Effector memory CD4-positive, alpha-beta T cell (primary cell): ENCODE data around the gene CAPN15.

Experiments used
- DNase-seq, 3 donors: peaks; one replicate each; pipeline ENCODE4 v3.0.0-alpha.2; 2020
- H3K27ac ChIP-seq: 2 replicates; pipeline ENCODE4 v1.7.0; 2013; ENCODE audit warnings: mild to moderate bottlenecking, low read length, moderate library complexity; ENCODE audit not compliant: insufficient read depth, poor library complexity, severe bottlenecking
- H3K27me3 ChIP-seq: replicated peaks from 2 replicates; pipeline ENCODE4 v1.7.0; 2013; ENCODE audit warnings: mild to moderate bottlenecking, low read length; ENCODE audit not compliant: insufficient read depth, control insufficient read depth, poor library complexity, severe bottlenecking
- H3K36me3 ChIP-seq: 2 replicates; pipeline ENCODE4 v1.7.0; 2013; ENCODE audit warnings: mild to moderate bottlenecking, low read length, moderate library complexity; ENCODE audit not compliant: control insufficient read depth, insufficient read depth
- H3K4me1 ChIP-seq: 2 replicates; pipeline ENCODE4 v1.7.0; 2013; ENCODE audit warnings: low read length, mild to moderate bottlenecking; ENCODE audit not compliant: control insufficient read depth, insufficient read depth, poor library complexity, severe bottlenecking
- H3K4me3 ChIP-seq: 2 replicates; pipeline ENCODE4 v1.7.0; 2013; ENCODE audit warnings: low read length, low read depth, mild to moderate bottlenecking; ENCODE audit not compliant: insufficient read depth, poor library complexity, severe bottlenecking
- H3K9me3 ChIP-seq: 2 replicates; pipeline ENCODE4 v1.7.0; 2013; ENCODE audit warnings: mild to moderate bottlenecking, low read length, moderate library complexity; ENCODE audit not compliant: control insufficient read depth

Gene CAPN15

DNA sequence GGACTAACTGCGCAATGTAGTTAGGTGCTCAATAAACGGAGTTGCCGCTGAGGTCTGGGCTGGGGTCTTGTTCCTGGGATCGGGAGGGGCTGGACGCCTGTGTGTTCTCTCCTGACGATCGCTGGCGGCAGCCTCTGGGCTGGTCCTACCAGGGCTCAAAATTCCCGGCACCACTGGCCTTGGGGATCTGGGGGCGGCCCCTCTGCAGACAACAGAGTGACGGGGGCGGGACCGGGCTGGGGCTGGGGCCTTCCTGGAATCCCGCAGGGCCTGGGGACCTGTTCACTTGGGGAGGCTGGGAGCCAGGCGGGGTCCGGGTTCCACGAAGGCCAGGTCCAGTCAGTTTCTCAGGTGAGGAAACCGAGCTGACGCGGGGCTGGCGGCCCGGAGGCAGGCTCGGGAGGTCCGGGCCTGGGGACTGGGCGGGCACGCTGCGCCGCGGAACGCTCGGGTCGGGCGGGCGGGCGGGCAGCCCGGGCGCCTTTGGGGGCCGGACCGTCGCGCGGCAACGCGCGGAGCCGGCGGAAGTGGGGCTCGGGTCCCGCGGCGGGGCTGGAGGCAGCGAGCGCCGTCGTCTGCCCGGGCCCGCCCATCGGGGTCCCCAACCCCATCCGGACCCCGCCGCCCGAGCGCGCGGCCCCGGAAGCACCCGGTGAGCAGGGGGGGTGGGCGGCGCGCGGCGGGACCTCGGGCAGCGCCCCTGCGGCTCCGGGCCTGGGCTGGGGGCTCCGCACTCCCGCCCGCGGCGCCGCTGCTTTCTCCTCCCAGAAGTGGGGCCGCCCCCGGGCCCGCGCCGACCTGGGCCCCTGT lies 42.1 kb downstream of the CAPN15 start, which contains the start of gene PIGQ:
Gene PIGQ, plus strand, starts transcription at position 524 of the 810 bp plus-strand sequence. CDS start 4,107 bp downstream, outside the sequence.
- Histone ChIP-seq H3K4me3 (peak within 1 kb of the TSS; percentile 78), H3K27me3 (no peaks in the 10 kb centered on the region), H3K4me1 (peaks cover 38% of the 10 kb centered on the region), H3K36me3 (peaks cover 5% of the 10 kb centered on the region), H3K9me3 (no peaks in the 10 kb centered on the region), H3K27ac (peak within 1 kb of the TSS; percentile 71)
- DNase-seq, result peak; percentile 38 to 51 (median 49)

DNA sequence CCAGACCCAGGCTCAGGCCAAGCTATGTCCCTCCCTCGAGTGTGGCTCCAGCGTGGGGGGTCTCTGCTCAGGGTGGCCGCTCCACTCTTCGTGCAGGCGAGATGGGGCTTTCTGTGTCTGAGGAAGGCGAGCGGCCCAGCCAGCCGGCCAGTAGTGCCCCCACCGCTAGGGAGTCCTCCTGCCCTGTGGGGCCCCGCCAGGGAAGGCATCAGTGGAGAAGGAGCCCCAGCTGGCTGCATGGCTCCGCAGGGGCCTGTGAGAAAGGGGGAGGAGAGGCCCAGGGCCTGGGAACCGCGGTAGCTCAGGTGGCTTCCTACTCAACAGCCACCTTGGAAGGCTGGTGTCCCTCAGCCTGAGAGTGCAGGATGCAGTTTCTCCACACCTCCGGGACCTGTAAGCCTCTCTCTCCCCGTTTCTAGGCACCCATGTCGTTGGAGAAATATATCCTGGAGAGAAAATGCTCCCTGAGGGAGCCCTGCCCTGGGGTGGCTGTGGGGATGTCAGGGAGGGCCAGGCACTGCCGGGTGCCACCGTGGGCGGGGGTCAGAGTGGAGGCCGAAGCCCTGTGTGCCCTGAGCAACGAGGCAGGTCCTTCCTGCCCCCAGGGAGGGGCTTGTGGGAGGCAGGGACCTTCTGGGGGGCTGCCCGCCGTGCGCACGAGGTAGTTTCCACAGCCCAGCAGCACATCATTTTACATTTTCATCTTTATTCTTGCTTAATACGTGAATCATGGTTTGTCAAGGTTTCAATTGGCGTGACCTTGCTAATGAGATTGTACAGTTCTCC lies 45.5 kb downstream of the CAPN15 start:
- H3K4me1 ChIP-seq, result peaks cover 20% of the 10 kb centered on the region
- no peak for DNase-seq
- H3K27ac ChIP-seq, result no peak overlapping the region
- H3K27me3 ChIP-seq, result no peaks in the 10 kb centered on the region
- no peaks in the 10 kb centered on the region for H3K9me3 ChIP-seq
- H3K4me3 ChIP-seq, result no peak overlapping the region
- peaks cover 6% of the 10 kb centered on the region for H3K36me3 ChIP-seq

DNA sequence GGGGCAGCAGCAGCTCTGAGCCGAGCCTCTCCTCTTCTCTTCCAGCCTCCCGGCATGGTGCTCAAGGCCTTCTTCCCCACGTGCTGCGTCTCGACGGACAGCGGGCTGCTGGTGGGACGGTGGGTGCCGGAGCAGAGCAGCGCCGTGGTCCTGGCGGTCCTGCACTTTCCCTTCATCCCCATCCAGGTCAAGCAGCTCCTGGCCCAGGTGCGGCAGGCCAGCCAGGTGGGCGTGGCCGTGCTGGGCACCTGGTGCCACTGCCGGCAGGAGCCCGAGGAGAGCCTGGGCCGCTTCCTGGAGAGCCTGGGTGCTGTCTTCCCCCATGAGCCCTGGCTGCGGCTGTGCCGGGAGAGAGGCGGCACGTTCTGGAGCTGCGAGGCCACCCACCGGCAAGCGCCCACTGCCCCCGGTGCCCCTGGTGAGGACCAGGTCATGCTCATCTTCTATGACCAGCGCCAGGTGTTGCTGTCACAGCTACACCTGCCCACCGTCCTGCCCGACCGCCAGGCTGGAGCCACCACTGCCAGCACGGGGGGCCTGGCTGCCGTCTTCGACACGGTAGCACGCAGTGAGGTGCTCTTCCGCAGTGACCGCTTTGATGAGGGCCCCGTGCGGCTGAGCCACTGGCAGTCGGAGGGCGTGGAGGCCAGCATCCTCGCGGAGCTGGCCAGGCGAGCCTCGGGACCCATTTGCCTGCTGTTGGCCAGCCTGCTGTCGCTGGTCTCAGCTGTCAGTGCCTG lies 46.7 kb downstream of the CAPN15 start:
- H3K4me1 ChIP-seq, result peaks cover 8% of the 10 kb centered on the region
- no peak overlapping the region for H3K27ac ChIP-seq
- H3K36me3 ChIP-seq, result peaks cover 6% of the 10 kb centered on the region
- H3K4me3 ChIP-seq, result no peak overlapping the region
- H3K27me3 ChIP-seq, result no peaks in the 10 kb centered on the region
- H3K9me3 ChIP-seq, result no peaks in the 10 kb centered on the region
- no peak for DNase-seq

DNA sequence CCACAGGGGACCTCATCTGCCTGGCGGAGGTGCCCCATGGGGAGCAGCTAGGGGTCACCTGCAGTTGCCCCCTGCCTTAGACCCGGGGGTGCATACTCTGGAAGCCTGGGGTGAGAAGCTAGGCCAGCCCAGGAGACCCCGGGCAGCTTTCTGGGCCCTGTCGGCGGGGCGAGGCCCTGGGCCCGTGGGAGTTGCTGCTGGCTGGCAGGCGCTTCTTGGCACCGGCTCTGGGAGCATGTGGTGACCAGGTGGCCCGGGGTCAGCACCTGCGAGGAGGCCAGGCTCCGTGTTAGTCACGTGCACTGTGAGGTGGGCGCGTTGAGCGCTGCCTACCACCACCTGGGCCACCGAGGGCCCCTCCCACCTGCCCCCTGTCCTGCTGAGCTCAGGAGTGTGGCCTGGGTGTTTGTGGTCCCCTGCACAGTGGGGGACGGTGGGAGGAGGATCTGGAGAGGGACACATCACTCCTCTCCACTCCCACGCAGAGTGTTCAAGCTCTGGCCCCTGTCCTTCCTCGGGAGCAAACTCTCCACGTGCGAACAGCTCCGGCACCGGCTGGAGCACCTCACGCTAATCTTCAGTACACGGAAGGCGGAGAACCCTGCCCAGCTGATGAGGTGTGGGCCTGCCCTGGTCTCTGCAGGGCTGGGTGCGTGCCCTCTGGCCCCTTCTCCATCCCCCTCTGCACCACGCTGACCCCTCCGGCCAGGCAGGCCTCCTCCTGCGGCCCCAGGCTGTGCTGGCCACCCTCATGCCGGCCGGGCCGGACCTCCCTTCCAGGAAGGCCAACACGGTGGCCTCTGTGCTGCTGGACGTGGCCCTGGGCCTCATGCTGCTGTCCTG lies 48.1 kb downstream of the CAPN15 start:
- Histone ChIP-seq H3K36me3 (peaks cover 6% of the 10 kb centered on the region), H3K9me3 (no peaks in the 10 kb centered on the region), H3K4me3 (no peak overlapping the region)

DNA sequence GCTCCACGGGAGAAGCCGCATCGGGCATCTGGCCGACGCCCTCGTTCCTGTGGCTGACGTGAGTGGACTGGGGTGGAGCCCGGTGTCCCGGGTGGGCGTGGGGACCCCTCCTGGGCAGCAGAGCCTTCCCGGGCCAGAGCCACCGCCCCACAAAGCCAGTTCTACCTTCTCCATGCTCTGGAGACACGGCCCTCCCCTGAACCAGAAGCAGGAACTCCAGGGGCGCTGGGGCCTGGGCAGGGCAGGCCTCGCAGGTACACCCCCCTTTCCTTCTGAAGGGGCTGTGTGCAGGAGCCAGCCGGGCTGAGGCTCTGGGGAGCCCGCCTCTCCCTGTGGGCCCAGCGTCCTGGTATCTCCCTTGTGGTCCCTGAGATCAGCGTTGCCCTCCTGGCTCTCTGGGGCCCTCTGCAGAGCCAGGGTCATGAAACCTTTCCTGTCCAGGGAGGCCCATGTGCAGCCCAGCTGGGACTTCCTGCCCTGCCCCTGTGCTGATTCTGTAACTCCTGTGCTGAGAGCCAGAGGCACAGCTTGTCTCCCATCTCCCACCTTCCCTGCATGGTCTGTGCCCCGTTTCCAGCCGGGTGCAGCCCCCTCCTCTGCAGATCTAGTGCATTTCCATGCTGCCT lies 48.8 kb downstream of the CAPN15 start:
- no peaks in the 10 kb centered on the region for H3K9me3 ChIP-seq
- no peaks in the 10 kb centered on the region for H3K4me1 ChIP-seq
- H3K36me3 ChIP-seq, result peaks cover 6% of the 10 kb centered on the region
- no peak overlapping the region for H3K27ac ChIP-seq
- DNase-seq, result no peak
- no peak overlapping the region for H3K4me3 ChIP-seq
- H3K27me3 ChIP-seq, result no peaks in the 10 kb centered on the region

More for the DNA sequence above, 48.1 kb downstream of the CAPN15 start:
- Histone ChIP-seq H3K27ac (no peak overlapping the region), H3K4me1 (peaks cover 4% of the 10 kb centered on the region), H3K27me3 (no peaks in the 10 kb centered on the region)
- no peak for DNase-seq

DNA sequence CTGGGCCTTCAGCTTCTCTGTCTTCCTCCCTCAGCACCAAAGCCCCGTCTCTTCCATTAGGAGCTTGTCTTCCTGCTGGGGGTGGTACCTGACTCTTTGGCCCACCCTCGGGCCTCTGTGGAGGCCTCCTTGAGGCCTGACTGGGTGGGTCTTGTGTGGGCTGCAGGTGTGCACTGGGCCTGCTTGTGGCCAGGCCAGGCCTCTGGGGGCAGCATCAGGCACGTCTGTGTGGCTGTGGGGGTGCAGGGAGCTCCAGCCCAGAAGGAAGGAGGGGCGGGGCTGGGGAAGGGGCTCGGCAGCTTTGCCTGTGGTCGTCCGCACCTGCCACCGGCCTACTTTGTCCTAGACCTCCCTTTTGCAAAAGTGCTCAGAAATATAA lies 49.3 kb downstream of the CAPN15 start:
- Histone ChIP-seq H3K9me3 (no peaks in the 10 kb centered on the region), H3K27ac (no peak overlapping the region), H3K4me1 (no peaks in the 10 kb centered on the region), H3K27me3 (no peaks in the 10 kb centered on the region), H3K36me3 (peaks cover 6% of the 10 kb centered on the region), H3K4me3 (no peak overlapping the region)
- DNase-seq, result no peak

DNA sequence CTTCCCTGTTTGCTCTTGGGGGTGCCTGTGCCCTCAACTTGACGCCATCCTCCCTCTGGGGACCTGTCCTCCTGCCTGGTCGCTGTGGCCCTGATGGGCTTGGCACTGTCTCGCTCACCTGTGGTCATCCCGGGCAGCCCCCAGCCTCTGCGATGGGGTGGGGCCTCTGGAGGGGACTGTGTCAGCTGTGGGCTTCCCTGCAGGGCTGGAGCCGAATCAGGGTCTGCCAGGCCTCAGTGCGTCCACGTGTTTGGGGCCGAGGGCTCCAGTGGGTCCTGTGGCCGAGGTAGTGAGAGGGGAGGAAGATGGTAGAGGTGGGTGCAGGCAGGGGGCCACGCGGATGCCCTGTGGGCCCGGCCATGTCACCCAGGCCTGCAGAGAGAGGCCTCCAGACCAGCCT lies 50.3 kb downstream of the CAPN15 start:
- H3K4me1 ChIP-seq, result no peaks in the 10 kb centered on the region
- H3K9me3 ChIP-seq, result no peaks in the 10 kb centered on the region
- H3K4me3 ChIP-seq, result no peak overlapping the region
- peaks cover 6% of the 10 kb centered on the region for H3K36me3 ChIP-seq
- no peak for DNase-seq
- no peak overlapping the region for H3K27ac ChIP-seq
- no peaks in the 10 kb centered on the region for H3K27me3 ChIP-seq

DNA sequence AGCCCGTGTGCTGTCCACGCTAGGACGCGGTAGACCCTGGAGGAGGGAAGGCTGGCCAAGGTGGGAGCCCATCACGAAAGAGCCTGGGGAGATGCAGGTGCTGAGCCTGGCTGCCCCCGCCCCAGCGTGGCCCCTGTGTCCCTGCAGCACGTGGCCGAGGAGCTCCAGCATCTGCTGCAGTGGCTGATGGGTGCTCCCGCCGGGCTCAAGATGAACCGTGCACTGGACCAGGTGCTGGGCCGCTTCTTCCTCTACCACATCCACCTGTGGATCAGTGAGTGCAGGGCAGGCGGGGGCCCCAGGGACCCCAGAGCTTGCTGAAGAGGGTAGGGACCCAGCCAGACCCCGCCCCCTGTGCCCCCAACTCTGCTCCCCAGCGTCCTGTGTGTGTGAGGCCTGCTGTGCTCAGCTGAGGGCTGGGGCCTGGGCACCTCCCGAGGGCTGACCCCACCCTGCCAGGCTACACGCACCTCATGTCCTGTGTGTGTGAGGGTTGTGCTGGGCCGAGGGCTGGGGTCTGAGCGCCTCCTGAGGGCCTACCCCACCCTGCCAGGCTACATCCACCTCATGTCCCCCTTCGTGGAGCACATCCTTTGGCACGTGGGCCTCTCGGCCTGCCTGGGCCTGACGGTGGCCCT lies 50.8 kb downstream of the CAPN15 start:
- H3K27ac ChIP-seq, result no peak overlapping the region

More for the DNA sequence above, 50.8 kb downstream of the CAPN15 start:
- no peak for DNase-seq
- no peaks in the 10 kb centered on the region for H3K27me3 ChIP-seq
- peaks cover 6% of the 10 kb centered on the region for H3K36me3 ChIP-seq
- H3K9me3 ChIP-seq, result no peaks in the 10 kb centered on the region
- H3K4me3 ChIP-seq, result no peak overlapping the region
- H3K4me1 ChIP-seq, result no peaks in the 10 kb centered on the region
